T-helper 1 cell treated with Interleukin-12 subunit alpha and Interleukin-12 subunit beta and Interleukin-4 antibody, amounts not matched to agents 30 μg/mL and 1 μg/mL, for 36 hours (primary cell): ENCODE results near the gene CACNA1C.

Experiments
- H3K27ac Mint-ChIP-seq: one replicate; pipeline ENCODE4 v1.8.0; 2021; ENCODE audit warnings: mild to moderate bottlenecking, mixed read lengths
- H3K27me3 Mint-ChIP-seq: one replicate; pipeline ENCODE4 v1.8.0; 2021; ENCODE audit warnings: low read depth, mixed read lengths
- H3K36me3 Mint-ChIP-seq: one replicate; pipeline ENCODE4 v1.8.0; 2021; ENCODE audit warnings: low read depth, mixed read lengths
- H3K4me1 Mint-ChIP-seq: one replicate; pipeline ENCODE4 v1.8.0; 2021; ENCODE audit warnings: low read depth, mixed read lengths
- H3K4me3 Mint-ChIP-seq: one replicate; pipeline ENCODE4 v1.8.0; 2021; ENCODE audit warnings: mild to moderate bottlenecking, moderate library complexity, mixed read lengths
- H3K9me3 Mint-ChIP-seq: one replicate; pipeline ENCODE4 v1.8.0; 2021; ENCODE audit warnings: mixed read lengths

Gene CACNA1C

DNA sequence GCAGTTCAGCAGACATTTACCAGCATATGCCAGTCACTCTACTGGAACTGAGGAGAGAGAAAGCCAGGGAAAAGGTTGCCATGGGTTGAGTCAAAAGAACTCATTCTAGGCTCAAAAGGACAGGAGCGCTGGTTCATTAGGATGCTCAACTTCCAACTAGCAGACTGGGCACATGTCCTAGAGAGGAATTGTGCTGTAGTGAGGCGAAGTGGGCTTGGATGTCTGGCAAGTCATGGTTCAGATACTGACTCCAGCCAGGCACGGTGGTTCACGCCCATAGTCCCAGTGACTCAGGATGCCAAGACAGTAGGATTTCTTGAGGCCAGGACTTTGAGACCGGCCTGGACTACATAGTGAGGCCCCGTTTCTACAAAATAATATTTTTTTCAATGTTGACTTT is 281.5 kb downstream of the CACNA1C start:
- Mint-ChIP-seq H3K4me1 (peaks cover 3% of the 10 kb centered on the region), H3K27me3 (peaks cover 26% of the 10 kb centered on the region), H3K36me3 (no peaks in the 10 kb centered on the region), H3K27ac (no peak overlapping the region), H3K9me3 (no peaks in the 10 kb centered on the region), H3K4me3 (no peak overlapping the region)

DNA sequence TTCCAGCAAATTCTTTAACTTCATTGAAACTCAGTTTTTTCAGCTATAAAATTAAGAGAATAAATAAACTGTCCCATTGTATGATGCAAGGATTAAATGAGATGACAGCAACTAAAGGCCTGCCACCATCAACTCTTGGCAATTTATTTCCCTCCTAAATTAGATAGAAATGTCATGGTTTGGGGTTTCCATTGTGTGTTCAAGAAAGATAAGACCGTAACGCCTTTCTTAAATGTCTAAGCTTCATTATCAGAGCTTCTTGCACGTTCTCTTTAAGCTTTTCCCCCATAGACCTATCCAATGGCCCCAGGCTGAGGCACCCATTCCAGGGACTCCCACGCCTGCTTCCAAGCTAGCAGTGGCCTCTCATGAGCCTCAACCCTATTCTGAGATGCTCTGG is 281.9 kb downstream of the CACNA1C start:
- Mint-ChIP-seq H3K36me3 (no peaks in the 10 kb centered on the region), H3K27me3 (peaks cover 21% of the 10 kb centered on the region), H3K27ac (no peak overlapping the region), H3K4me3 (no peak overlapping the region), H3K9me3 (no peaks in the 10 kb centered on the region), H3K4me1 (peaks cover 3% of the 10 kb centered on the region)

DNA sequence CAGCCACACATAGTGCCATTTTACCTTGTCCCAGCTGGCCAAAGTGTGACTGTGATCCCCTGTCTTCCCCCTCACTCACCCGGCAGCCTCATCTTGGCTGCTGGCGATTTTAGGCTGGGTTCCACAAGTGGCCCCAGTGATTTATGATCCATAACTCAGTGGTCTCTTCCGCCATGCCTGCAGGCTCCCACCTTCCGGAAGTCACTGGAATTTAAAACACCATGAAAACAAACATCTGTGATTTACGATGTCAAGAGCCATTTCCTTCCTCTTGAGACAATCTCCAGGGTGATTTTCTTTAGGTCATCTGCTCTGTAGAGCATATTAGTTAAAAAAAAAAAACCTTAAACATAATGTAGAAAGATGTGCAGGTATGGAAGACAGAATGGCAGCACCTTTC is 282.3 kb downstream of the CACNA1C start:
- no peaks in the 10 kb centered on the region for H3K36me3 Mint-ChIP-seq
- no peak overlapping the region for H3K4me3 Mint-ChIP-seq
- H3K27ac Mint-ChIP-seq: no peak overlapping the region
- no peaks in the 10 kb centered on the region for H3K9me3 Mint-ChIP-seq
- peaks cover 3% of the 10 kb centered on the region for H3K4me1 Mint-ChIP-seq
- H3K27me3 Mint-ChIP-seq: peaks cover 21% of the 10 kb centered on the region

DNA sequence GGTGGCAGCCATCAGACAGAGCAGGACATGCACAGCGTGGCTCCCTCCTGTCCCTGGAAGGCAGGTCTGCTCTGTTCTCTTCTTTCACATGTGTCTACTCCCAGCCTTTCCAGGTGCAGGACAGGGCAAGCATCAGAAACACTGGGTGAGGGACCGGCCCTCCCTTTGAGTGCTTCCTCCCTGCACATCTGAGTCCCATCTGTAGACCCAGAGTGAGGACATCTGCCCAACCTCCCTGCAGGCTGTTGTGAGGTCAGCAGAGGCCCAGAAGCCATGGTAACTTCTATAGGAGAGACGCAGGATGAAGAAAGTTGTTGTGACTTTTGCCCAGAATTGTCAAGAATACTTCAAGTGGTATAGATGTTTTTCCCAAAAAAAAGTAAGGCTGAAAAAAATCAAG is 282.7 kb downstream of the CACNA1C start:
- H3K4me3 Mint-ChIP-seq: no peak overlapping the region
- no peaks in the 10 kb centered on the region for H3K9me3 Mint-ChIP-seq
- peaks cover 3% of the 10 kb centered on the region for H3K4me1 Mint-ChIP-seq
- H3K36me3 Mint-ChIP-seq: no peaks in the 10 kb centered on the region
- H3K27me3 Mint-ChIP-seq: peaks cover 19% of the 10 kb centered on the region
- H3K27ac Mint-ChIP-seq: no peak overlapping the region

DNA sequence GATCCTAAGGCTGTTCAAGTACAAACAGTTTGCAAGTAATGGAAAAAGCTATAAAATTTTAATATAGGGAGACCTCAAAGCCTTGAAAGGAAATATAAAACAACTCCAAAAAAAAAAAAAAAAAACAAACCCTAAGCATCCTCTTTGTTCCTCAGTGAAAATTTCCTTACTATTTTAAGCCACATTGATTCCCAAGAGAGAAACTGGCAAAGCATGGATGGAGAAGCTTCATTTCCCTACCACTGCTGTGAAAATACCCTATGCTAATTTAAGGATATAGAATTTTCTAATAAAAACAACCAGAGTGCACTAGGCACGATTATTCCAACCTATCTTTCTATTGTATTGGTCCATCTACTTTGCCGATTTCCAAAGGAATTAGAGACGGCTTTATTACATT is 283.1 kb downstream of the CACNA1C start:
- H3K36me3 Mint-ChIP-seq: no peaks in the 10 kb centered on the region
- peaks cover 16% of the 10 kb centered on the region for H3K27me3 Mint-ChIP-seq
- no peak overlapping the region for H3K27ac Mint-ChIP-seq
- H3K4me1 Mint-ChIP-seq: peaks cover 3% of the 10 kb centered on the region
- no peaks in the 10 kb centered on the region for H3K9me3 Mint-ChIP-seq
- H3K4me3 Mint-ChIP-seq: no peak overlapping the region

DNA sequence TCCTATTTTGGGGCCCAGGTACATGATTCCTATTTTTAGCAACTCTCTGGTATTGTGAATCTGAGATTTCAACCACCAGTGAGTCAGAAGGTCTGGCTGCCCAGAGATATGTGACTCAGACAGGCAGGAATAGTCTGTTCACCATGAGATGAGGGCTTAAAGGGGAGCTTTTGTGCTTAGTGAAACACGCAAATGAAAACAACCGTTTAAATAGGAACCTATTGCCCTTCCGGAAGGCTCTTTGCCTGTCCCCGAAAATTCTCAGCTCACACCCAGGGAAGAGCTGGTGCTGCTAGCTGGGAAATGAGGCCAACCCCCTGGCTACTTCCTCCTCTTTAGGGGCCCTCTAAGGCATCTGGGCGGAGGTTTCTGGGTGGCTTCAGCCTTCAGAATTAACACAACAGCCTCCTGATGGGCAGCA is 283.6 kb downstream of the CACNA1C start:
- H3K27me3 Mint-ChIP-seq: peaks cover 13% of the 10 kb centered on the region

DNA sequence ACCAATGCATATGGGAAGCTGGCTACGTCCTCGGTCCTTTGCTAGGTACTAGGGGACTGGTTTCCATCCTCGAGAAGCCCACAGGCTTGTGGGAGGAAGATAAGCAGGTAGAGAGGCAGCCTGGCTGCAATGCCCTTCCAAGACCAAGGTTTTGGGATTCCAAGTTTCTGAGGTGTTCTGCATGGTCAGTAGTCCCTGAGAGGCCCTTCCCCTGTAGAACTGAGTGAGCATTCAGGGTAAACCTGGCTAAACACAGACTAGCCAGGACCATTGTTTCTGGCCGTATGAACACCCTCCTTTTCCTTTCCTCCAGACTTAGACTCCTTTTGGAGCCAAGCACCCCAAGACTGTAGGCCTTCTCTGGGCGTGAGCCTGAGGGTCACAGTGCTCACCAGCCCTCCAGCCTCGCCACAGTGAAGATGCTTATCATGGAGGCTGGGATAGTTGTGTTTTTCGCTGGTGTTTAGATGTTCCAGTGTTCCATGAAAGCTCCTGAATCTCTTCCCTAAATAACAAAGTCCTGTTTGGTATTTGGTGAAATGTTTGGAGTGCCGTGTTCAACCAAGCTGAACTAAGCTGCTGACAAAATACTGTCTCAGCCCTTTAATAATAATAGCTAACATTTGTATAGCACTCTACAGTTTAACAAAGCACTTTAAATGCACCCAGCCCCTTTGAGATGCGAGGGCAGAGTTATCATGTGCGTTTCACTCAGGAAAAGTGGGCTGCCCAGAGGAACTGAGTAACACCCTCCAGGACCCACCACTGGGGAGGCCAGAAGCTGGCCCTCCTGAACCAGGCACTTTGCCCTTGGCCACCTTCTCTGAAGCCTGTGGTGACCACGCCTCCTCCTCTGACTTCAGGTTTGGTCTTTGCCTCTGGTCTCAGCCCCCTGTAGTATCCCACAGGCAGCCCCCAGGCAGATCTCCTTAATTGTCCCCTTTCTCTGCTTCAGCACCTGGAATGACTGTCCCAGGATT is 284.5 kb downstream of the CACNA1C start:
- Mint-ChIP-seq H3K9me3 (no peaks in the 10 kb centered on the region), H3K4me3 (no peak overlapping the region), H3K36me3 (no peaks in the 10 kb centered on the region), H3K4me1 (peaks cover 3% of the 10 kb centered on the region), H3K27me3 (peaks cover 11% of the 10 kb centered on the region), H3K27ac (no peak overlapping the region)

More for the DNA sequence above, 283.6 kb downstream of the CACNA1C start:
- H3K4me1 Mint-ChIP-seq: peaks cover 3% of the 10 kb centered on the region
- H3K4me3 Mint-ChIP-seq: no peak overlapping the region
- H3K9me3 Mint-ChIP-seq: no peaks in the 10 kb centered on the region
- no peaks in the 10 kb centered on the region for H3K36me3 Mint-ChIP-seq
- H3K27ac Mint-ChIP-seq: no peak overlapping the region

DNA sequence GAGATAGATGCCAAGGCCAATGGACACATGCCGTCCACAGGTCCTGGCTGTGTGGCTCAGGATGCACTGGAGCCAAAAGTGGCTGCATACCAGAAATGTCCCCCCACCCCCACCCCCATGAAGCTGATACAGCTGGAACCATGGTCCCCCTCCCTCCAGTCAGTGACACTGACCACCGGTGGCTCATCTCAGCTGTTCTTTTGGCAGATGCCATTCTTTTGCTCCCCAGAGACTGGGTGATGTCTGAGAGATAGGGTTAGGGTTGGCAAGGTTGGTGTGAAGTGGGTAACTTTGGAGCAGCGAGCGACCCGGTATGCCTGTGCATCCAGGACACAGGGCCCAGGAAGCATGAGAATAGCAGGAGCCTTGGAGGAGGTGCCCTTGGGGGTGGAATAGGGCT is 285.6 kb downstream of the CACNA1C start:
- H3K36me3 Mint-ChIP-seq: no peaks in the 10 kb centered on the region
- H3K4me3 Mint-ChIP-seq: no peak overlapping the region

DNA sequence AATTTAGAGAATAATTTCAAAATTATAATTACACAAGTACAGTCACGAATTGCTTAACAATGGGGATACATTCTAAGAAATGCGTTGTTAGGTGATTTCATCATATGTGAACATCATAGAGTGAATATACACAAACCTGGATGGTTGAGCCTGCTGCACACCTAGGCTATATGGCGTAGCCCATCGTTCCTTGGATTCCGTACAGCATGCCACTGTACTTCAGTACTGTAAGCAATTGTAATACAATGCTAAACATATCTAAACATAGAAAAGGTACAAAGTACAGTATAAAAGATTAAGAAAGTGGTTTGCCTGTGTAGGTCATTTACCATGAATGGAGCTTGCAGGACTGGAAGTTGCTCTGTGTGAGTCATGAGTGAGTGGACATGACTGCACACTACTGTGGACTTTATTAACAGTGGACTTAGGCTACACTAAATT is 286.2 kb downstream of the CACNA1C start:
- Mint-ChIP-seq H3K9me3 (no peaks in the 10 kb centered on the region), H3K27ac (no peak overlapping the region), H3K27me3 (peaks cover 22% of the 10 kb centered on the region), H3K4me3 (no peak overlapping the region), H3K4me1 (peaks cover 3% of the 10 kb centered on the region), H3K36me3 (no peaks in the 10 kb centered on the region)

More for the DNA sequence above, 285.6 kb downstream of the CACNA1C start:
- Mint-ChIP-seq H3K27me3 (peaks cover 15% of the 10 kb centered on the region), H3K27ac (no peak overlapping the region), H3K4me1 (peaks cover 3% of the 10 kb centered on the region), H3K9me3 (no peaks in the 10 kb centered on the region)

DNA sequence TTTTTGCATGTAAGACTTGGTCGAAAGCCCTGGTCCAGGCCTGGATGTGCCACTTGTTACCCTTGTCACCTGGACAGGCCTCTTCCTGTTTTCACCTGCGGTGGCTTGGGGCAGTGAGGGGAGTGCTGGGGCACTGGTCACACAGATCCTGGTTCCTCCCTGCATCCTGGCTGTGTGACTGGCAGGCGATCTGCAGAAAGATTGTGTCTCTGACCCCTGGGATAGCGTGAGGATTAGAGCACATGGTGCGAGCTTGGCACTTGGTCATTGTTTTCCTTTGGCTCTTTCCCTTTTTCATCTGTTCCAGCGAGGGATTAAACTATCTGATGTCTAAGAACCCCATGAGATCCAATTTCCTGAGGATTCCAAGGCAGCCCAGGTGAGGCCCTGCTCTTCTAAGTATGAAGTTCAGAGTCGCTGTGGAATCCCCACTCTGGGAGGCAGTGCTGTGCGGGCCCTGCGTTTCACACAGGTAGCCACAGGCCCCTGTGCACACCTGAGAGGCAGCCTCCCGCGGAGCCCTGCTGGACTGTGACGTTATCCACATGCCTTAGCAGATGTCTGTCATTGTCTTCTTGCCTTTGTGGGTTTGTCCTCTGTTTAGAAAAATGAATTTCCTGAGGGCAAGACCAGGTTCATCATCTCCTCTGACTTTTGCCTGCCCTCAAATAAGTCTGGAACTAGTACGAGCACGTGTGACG is 288.4 kb downstream of the CACNA1C start:
- H3K27me3 Mint-ChIP-seq: peaks cover 41% of the 10 kb centered on the region
- H3K4me1 Mint-ChIP-seq: peaks cover 4% of the 10 kb centered on the region
- no peak overlapping the region for H3K27ac Mint-ChIP-seq

DNA sequence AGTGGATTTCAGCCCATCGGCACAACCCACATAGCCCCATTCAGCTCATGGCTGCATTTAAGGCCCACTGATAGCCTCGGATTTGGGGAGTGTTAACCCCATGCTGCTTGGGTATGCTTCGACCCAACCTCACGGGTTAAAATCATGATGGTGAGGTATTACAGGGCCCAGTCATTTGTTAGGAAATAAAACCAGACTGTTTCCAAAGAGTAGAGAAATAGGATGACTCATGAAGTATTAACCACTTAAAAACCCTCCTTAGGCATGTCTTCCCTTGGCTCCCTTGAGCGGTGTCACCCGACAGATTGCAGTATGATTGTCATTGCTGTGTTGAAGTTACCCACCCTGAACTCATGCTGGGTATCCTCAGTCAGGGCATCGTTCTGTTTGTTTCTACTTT is 289.1 kb downstream of the CACNA1C start:
- H3K27ac Mint-ChIP-seq: no peak overlapping the region
- peaks cover 48% of the 10 kb centered on the region for H3K27me3 Mint-ChIP-seq
- peaks cover 3% of the 10 kb centered on the region for H3K4me1 Mint-ChIP-seq

More for the DNA sequence above, 288.4 kb downstream of the CACNA1C start:
- Mint-ChIP-seq H3K36me3 (no peaks in the 10 kb centered on the region), H3K9me3 (no peaks in the 10 kb centered on the region), H3K4me3 (no peak overlapping the region)

DNA sequence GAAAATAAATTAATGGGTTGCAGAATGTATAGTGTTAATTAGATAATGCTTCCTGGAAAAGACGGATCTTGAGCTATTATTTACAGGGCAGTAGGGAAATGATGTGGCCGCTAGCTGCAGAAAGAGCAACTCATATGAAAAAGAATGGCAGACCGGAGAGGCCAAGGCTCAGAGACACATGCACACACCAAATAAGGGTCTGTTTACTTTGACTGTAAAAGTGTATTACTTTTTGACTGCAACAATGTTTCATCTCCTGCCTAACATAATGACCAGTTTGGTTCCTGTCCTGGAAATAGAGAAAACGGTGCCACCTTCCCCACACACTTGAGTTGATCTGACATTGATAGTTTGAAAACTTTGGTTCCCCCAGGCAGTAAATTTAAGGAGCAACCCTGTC is 290.9 kb downstream of the CACNA1C start:
- Mint-ChIP-seq H3K4me3 (no peak overlapping the region), H3K36me3 (no peaks in the 10 kb centered on the region), H3K27me3 (peaks cover 41% of the 10 kb centered on the region), H3K27ac (no peak overlapping the region), H3K4me1 (peaks cover 3% of the 10 kb centered on the region), H3K9me3 (no peaks in the 10 kb centered on the region)

More for the DNA sequence above, 289.1 kb downstream of the CACNA1C start:
- Mint-ChIP-seq H3K4me3 (no peak overlapping the region), H3K36me3 (no peaks in the 10 kb centered on the region), H3K9me3 (no peaks in the 10 kb centered on the region)

DNA sequence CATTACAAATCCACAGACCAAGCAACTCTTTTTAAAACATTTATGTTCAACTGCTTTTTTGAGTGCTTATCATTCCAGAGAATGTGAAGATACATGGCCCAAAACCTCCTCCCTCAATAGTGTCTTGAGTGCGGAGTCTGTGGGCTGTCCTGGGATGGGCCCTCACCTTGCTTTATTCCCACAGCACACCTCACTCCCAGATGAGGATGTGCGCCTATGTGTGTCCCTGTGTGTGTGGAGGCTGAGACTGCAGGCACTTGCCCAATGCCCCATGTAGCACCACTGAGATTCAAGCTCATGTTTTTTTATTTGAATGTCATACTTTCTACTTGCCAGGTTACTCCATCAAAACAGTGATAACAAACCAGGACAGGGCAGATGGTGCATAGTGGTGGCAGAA is 291.7 kb downstream of the CACNA1C start:
- Mint-ChIP-seq H3K9me3 (no peaks in the 10 kb centered on the region), H3K27me3 (peaks cover 47% of the 10 kb centered on the region), H3K36me3 (no peaks in the 10 kb centered on the region), H3K27ac (no peak overlapping the region), H3K4me3 (no peak overlapping the region), H3K4me1 (peaks cover 3% of the 10 kb centered on the region)

DNA sequence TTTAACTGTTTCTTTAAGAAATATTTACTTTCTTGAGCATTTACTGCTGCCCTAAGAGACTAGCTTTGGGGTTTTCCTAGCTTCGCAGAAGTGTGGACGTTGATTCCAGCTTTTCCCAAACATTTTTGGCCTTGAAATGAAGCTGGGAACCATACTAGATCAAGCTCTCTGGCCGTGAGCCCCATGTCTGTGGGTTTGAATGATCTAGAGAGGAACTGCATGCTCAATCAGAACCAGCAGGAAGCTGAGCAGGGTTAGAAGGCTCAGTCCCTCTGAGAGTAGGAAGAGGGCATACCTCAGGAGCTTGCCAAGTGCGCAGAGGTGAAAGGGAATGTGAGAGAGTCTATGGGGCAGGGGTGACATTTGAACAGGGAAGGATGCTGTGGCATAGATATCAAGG is 292.1 kb downstream of the CACNA1C start:
- Mint-ChIP-seq H3K4me1 (peaks cover 4% of the 10 kb centered on the region), H3K27me3 (peaks cover 51% of the 10 kb centered on the region), H3K9me3 (no peaks in the 10 kb centered on the region), H3K36me3 (no peaks in the 10 kb centered on the region), H3K4me3 (no peak overlapping the region), H3K27ac (no peak overlapping the region)

DNA sequence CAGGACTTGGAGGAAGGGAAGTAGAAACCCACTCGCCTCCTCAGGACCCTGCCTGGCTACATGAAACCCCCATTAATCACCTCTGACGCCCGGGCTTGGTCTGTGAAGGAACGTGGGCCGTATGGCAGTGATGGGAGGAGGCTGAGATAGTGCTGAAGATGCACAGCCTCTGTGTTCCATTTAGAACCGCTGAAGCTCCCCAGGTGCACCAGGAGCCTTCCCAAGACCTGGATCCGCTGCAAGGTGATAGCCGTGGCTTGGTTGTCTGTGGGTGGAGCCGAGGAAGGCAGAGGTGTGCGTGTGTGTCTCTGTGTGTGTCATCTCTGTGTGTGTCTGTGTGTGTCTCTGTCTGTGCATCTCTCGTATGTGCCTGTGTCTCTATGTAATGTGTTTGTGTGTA is 293.1 kb downstream of the CACNA1C start:
- H3K9me3 Mint-ChIP-seq: no peaks in the 10 kb centered on the region
- no peaks in the 10 kb centered on the region for H3K36me3 Mint-ChIP-seq
- H3K4me3 Mint-ChIP-seq: no peak overlapping the region
- no peak overlapping the region for H3K27ac Mint-ChIP-seq
- peaks cover 51% of the 10 kb centered on the region for H3K27me3 Mint-ChIP-seq
- peaks cover 4% of the 10 kb centered on the region for H3K4me1 Mint-ChIP-seq
